KMS-11 (cell line): ENCODE measurements around the gene SPAM1.

ENCODE experiments used
- H2AFZ ChIP-seq: fragments of 200-600 bp; sonication (generic); 2 replicates; pipeline ENCODE4 v1.6.1; 2016; ENCODE audit warnings: antibody characterized with exemption, mixed run types, low read depth
- H3K27ac ChIP-seq: fragments of 200-600 bp; sonication (generic); 2 replicates; pipeline ENCODE4 v1.6.1; 2016; ENCODE audit warnings: mild to moderate bottlenecking, mixed run types
- H3K27me3 ChIP-seq: fragments of 200-600 bp; sonication (generic); 2 replicates; pipeline ENCODE4 v1.6.1; 2017; ENCODE audit warnings: mild to moderate bottlenecking, low read depth, mixed run types, moderate library complexity; ENCODE audit not compliant: insufficient read depth
- H3K36me3 ChIP-seq: fragments of 200-600 bp; sonication (generic); 2 replicates; pipeline ENCODE4 v1.6.1; 2017; ENCODE audit warnings: mild to moderate bottlenecking, mixed run types; ENCODE audit not compliant: insufficient read depth
- H3K4me1 ChIP-seq: fragments of 200-600 bp; sonication (generic); 2 replicates; pipeline ENCODE4 v1.6.1; 2016; ENCODE audit warnings: mild to moderate bottlenecking, low read depth, mixed run types; ENCODE audit not compliant: poor library complexity, severe bottlenecking
- H3K4me2 ChIP-seq: fragments of 200-600 bp; sonication (generic); 2 replicates; pipeline ENCODE4 v1.7.0; 2016; ENCODE audit warnings: mild to moderate bottlenecking, mixed run types
- H3K4me3 ChIP-seq: fragments of 200-600 bp; sonication (generic); IDR thresholded peaks from 2 replicates; pipeline ENCODE4 v1.6.1; 2017; ENCODE audit warnings: low read depth, low read length, mixed read lengths; ENCODE audit not compliant: insufficient read depth
- H3K79me2 ChIP-seq: fragments of 200-600 bp; sonication (generic); 2 replicates; pipeline ENCODE4 v1.6.1; 2016; ENCODE audit warnings: low read depth, mixed run types; ENCODE audit not compliant: insufficient read depth
- H3K9ac ChIP-seq: fragments of 200-600 bp; sonication (generic); 2 replicates; pipeline ENCODE4 v1.6.1; 2016; ENCODE audit warnings: mild to moderate bottlenecking, mixed run types
- H4K20me1 ChIP-seq: fragments of 200-600 bp; sonication (generic); 2 replicates; pipeline ENCODE4 v1.6.1; 2016; ENCODE audit warnings: mild to moderate bottlenecking, mixed run types; ENCODE audit not compliant: insufficient read depth
- CTCF ChIP-seq: fragments of 200-600 bp; sonication (generic); conservative IDR thresholded peaks from 2 replicates; pipeline ENCODE4 v1.6.1; 2017; ENCODE audit warnings: low read depth, mild to moderate bottlenecking, antibody characterized with exemption, low read length, moderate library complexity, mixed read lengths

The SPAM1 gene

GRCh38 chr7:123994449-123994848 lies 69.4 kb downstream of the SPAM1 start:
- Histone ChIP-seq H3K9ac (0 out of 2 replicates have a peak overlapping the region, but pooled peaks have one; percentile 33), H3K36me3 (no peaks in the 10 kb centered on the region), H2AFZ (peak overlapping the region; percentile 48), H3K27ac (peak overlapping the region; percentile 87), H3K4me1 (peaks cover 34% of the 10 kb centered on the region), H3K79me2 (no peaks in the 10 kb centered on the region), H3K4me3 (no peak overlapping the region), H3K4me2 (peak overlapping the region; percentile 13), H4K20me1 (no peaks in the 10 kb centered on the region), H3K27me3 (no peaks in the 10 kb centered on the region)
- TF ChIP-seq CTCF, result no peak

- no peaks in the 10 kb centered on the region for H3K36me3 ChIP-seq
- no peaks in the 10 kb centered on the region for H3K79me2 ChIP-seq
- peak overlapping the region; percentile 33; the same call in 1 of the 2 replicates for H3K9ac ChIP-seq
- H3K4me2 ChIP-seq, result peak overlapping the region; percentile 33
- H3K27me3 ChIP-seq, result no peaks in the 10 kb centered on the region
- TF ChIP-seq CTCF, result no peak
- no peak overlapping the region for H3K4me3 ChIP-seq
- peak overlapping the region; percentile 48 for H2AFZ ChIP-seq
- H3K27ac ChIP-seq, result peak overlapping the region; percentile 87
- peaks cover 34% of the 10 kb centered on the region for H3K4me1 ChIP-seq
- no peaks in the 10 kb centered on the region for H4K20me1 ChIP-seq
These were observed 70.7 kb downstream of the SPAM1 start for GRCh38 chr7:123995617-123996326.

- Histone ChIP-seq H3K79me2 (no peaks in the 10 kb centered on the region), H4K20me1 (no peaks in the 10 kb centered on the region), H3K4me1 (peaks cover 34% of the 10 kb centered on the region), H3K9ac (peak overlapping the region; percentile 33; the same call in 1 of the 2 replicates), H3K36me3 (no peaks in the 10 kb centered on the region), H2AFZ (peak overlapping the region; percentile 48; the same call in 1 of the 2 replicates), H3K4me3 (no peak overlapping the region), H3K27ac (peak overlapping the region; percentile 87), H3K27me3 (no peaks in the 10 kb centered on the region), H3K4me2 (peak overlapping the region; percentile 33; the same call in 1 of the 2 replicates)
- no peak for TF ChIP-seq CTCF
These were observed 71.2 kb downstream of the SPAM1 start for GRCh38 chr7:123996327-123996625.

GRCh38 chr7:123998921-123999320 lies 73.9 kb downstream of the SPAM1 start:
- Histone ChIP-seq H3K36me3 (no peaks in the 10 kb centered on the region), H3K27ac (no peak overlapping the region), H2AFZ (no peak overlapping the region), H3K4me3 (no peak overlapping the region), H3K79me2 (no peaks in the 10 kb centered on the region), H3K9ac (no peak overlapping the region), H3K4me1 (peaks cover 27% of the 10 kb centered on the region), H4K20me1 (no peaks in the 10 kb centered on the region), H3K27me3 (no peaks in the 10 kb centered on the region), H3K4me2 (no peak overlapping the region)
- TF ChIP-seq CTCF, result no peak
